Kidney (tissue), 14 donors: ENCODE results near the gene ECM1. TPM values are rescaled to one million over a fixed set of nuclear protein-coding genes. Genes with fewer than 3 reads are reported as not detected.
A peak's percentile ranks its signal among the peaks of the same experiment; 100 is the strongest.

Source experiments
- DNase-seq, 5 donors: peaks; one replicate each; pipeline ENCODE4 v3.0.0-alpha.2; 2013 to 2020
- FAIRE-seq: peaks from 2 replicates; lab custom pipeline; 2012; peaks lifted over from hg19 to GRCh38; lab: Jason Lieb, UNC
- H3K27ac ChIP-seq, 2 donors: one replicate each; pipeline ENCODE4 v1.7.0; 2013; ENCODE audit warnings: low read depth in 2 of 2, low read length in 2 of 2, inconsistent platforms in 1 of 2
- H3K27me3 ChIP-seq: one replicate; pipeline ENCODE4 v1.7.1; 2013; ENCODE audit warnings: low read length, inconsistent platforms; ENCODE audit not compliant: control insufficient read depth, insufficient read depth
- H3K36me3 ChIP-seq, 3 donors: one replicate each; pipeline versions ENCODE4 v1.7.0 to v1.7.1; 2013; ENCODE audit warnings: low read length in 3 of 3, control low read depth in 1 of 3, inconsistent platforms in 1 of 3; ENCODE audit not compliant: insufficient read depth in 3 of 3, control insufficient read depth in 2 of 3
- H3K4me1 ChIP-seq, 3 donors: one replicate each; pipeline versions ENCODE4 v1.7.0 to v1.7.1; 2013; ENCODE audit warnings: low read length in 3 of 3, inconsistent platforms in 1 of 3, low read depth in 1 of 3; ENCODE audit not compliant: control insufficient read depth in 2 of 3, insufficient read depth in 2 of 3
- H3K4me3 ChIP-seq, 3 donors: one replicate each; pipeline versions ENCODE4 v1.7.0 to v1.8.1; 2013; ENCODE audit warnings: low read length in 3 of 3, control low read depth in 1 of 3, inconsistent platforms in 1 of 3
- H3K9ac ChIP-seq, 3 donors: one replicate each; pipeline versions ENCODE4 v1.7.0 to v1.7.1; 2013; ENCODE audit warnings: low read length in 3 of 3, control low read depth in 1 of 3, inconsistent platforms in 1 of 3
- H3K9me3 ChIP-seq, 3 donors: one replicate each; pipeline versions ENCODE4 v1.7.0 to v1.7.1; 2013; ENCODE audit warnings: low read length in 3 of 3, control low read depth in 1 of 3, inconsistent platforms in 1 of 3; ENCODE audit not compliant: control insufficient read depth in 2 of 3, insufficient read depth in 1 of 3
- intact Hi-C: fragments of 100-400 bp; cut with DNase I; formaldehyde crosslinking; loops from one replicate; pipeline ENCODE4 v1.11.1; 2022
- polyA plus RNA-seq: library from polyadenylated mRNA; stranded (reverse); fragments of 350-450 nt; fragmentation: Illumina TruSeq; extraction: RNeasy Lipid Tissue Mini Kit (QIAGEN cat#74804); gene quantifications from one replicate; pipeline ENCODE4 v1.2.3, GENCODE V29; 2014; ENCODE audit warnings: low read depth, low replicate concordance; ENCODE audit not compliant: insufficient read depth
- total RNA-seq: library from RNA; stranded (reverse); fragmentation: NEBNext Ultra II Directional; extraction: Animal tissue kit (Norgen Biotek cat#: 25700); gene quantifications from one replicate; pipeline ENCODE4 v1.2.1, GENCODE V29; 2021
- TF ChIP-seq, protein P1 (sequence below): IDR thresholded peaks from 3 replicates; pipeline ENCODE4 v1.5.1; 2012; ENCODE audit warnings: mild to moderate bottlenecking, moderate library complexity, borderline replicate concordance; ENCODE audit not compliant: insufficient read depth; ENCODE audit errors: extremely low read depth
- donor health status: control.
- donor health status: control.
- donor health status: control.
- donor health status: control.
- donor health status: control.
- donor health status: DM: yes; HTN: yes; CAD: no.
- donor health status: Normal renal cell carcinoma (clear cell type).

ECM1 gene
- total and polyA plus RNA-seq, 2 donors from 2014 or later: 9.2 to 36.4 TPM

DNA sequence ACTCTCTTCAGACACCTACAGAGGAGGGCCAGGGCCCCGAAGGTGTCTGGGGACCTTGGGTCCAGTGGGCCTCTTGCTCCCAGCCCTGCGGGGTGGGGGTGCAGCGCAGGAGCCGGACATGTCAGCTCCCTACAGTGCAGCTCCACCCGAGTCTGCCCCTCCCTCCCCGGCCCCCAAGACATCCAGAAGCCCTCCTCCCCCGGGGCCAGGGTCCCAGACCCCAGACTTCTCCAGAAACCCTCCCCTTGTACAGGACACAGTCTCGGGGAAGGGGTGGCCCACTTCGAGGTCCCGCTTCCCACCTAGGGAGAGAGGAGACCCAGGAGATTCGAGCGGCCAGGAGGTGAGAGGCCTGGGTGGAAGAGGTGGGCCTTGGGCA is 45.0 kb downstream of the ECM1 start:
- intact Hi-C loops: no loop called here
- TF ChIP-seq, protein P1, sequence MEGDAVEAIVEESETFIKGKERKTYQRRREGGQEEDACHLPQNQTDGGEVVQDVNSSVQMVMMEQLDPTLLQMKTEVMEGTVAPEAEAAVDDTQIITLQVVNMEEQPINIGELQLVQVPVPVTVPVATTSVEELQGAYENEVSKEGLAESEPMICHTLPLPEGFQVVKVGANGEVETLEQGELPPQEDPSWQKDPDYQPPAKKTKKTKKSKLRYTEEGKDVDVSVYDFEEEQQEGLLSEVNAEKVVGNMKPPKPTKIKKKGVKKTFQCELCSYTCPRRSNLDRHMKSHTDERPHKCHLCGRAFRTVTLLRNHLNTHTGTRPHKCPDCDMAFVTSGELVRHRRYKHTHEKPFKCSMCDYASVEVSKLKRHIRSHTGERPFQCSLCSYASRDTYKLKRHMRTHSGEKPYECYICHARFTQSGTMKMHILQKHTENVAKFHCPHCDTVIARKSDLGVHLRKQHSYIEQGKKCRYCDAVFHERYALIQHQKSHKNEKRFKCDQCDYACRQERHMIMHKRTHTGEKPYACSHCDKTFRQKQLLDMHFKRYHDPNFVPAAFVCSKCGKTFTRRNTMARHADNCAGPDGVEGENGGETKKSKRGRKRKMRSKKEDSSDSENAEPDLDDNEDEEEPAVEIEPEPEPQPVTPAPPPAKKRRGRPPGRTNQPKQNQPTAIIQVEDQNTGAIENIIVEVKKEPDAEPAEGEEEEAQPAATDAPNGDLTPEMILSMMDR: no peak
- no peaks in the 10 kb centered on the region for H3K9me3 ChIP-seq
- H3K36me3 ChIP-seq: peaks cover 4 to 5% (median 4%) of the 10 kb centered on the region in 3 donors
- H3K27ac ChIP-seq: peak overlapping the region in 1 of 2 donors; percentile 69
- H3K9ac ChIP-seq: no peak overlapping the region
- FAIRE-seq (no peak), DNase-seq (peak in 1 of 5 donors; percentile 58)
- peaks cover 0 to 14% (median 7%) of the 10 kb centered on the region in 3 donors for H3K4me1 ChIP-seq
- H3K4me3 ChIP-seq: no peak overlapping the region
- no peaks in the 10 kb centered on the region for H3K27me3 ChIP-seq

GRCh38 chr1:150553392-150554085 is 45.6 kb downstream of the ECM1 start:
- no peak overlapping the region for H3K4me3 ChIP-seq
- H3K27me3 ChIP-seq: no peaks in the 10 kb centered on the region
- intact Hi-C loops: no loop called here
- TF ChIP-seq, protein P1: no peak
- peaks cover 0 to 12% (median 7%) of the 10 kb centered on the region in 3 donors for H3K4me1 ChIP-seq
- FAIRE-seq (no peak), DNase-seq (no peak)
- no peak overlapping the region for H3K27ac ChIP-seq
- H3K9ac ChIP-seq: no peak overlapping the region
- peaks cover 4 to 5% (median 4%) of the 10 kb centered on the region in 3 donors for H3K36me3 ChIP-seq
- H3K9me3 ChIP-seq: no peaks in the 10 kb centered on the region

- FAIRE-seq (no peak), DNase-seq (peak in 1 of 5 donors; percentile 66)
- no peaks in the 10 kb centered on the region for H3K27me3 ChIP-seq
- no peak overlapping the region for H3K4me3 ChIP-seq
- H3K9ac ChIP-seq: no peak overlapping the region
- H3K27ac ChIP-seq: no peak overlapping the region
- H3K4me1 ChIP-seq: peaks cover 0 to 11% (median 7%) of the 10 kb centered on the region in 3 donors
- peaks cover 4 to 5% (median 4%) of the 10 kb centered on the region in 3 donors for H3K36me3 ChIP-seq
- intact Hi-C loops: no loop called here
- TF ChIP-seq, protein P1: no peak
- no peaks in the 10 kb centered on the region for H3K9me3 ChIP-seq
These were observed 46.2 kb downstream of the ECM1 start for GRCh38 chr1:150554086-150554452.
